Ovary (tissue), 3 donors: Measurements from ENCODE around the gene AFF4.
"Not testable (repeated sequence)": the region's sequence is repeated elsewhere in the genome, so short reads cannot be mapped to it uniquely, and the experiment has no call there.

ENCODE experiments used
- EP300 ChIP-seq: sonication (generic); formaldehyde crosslinking; IDR thresholded peaks from one replicate; pipeline ENCODE4 v1.6.1; 2017; ENCODE audit warnings: antibody characterized with exemption
- TF ChIP-seq, protein P1 (sequence below), 3 donors: fragments of 450-650 bp in 2 of 3; fragments of 200-600 bp in 1 of 3; IDR thresholded peaks; one replicate each; pipeline versions ENCODE4 v1.5.1 to v1.8.0; 2016 to 2022; ENCODE audit warnings: antibody characterized with exemption in 3 of 3, mild to moderate bottlenecking in 1 of 3
- donor health status: DM: no; HTN: no; CAD: no.

- TF ChIP-seq, protein P1, sequence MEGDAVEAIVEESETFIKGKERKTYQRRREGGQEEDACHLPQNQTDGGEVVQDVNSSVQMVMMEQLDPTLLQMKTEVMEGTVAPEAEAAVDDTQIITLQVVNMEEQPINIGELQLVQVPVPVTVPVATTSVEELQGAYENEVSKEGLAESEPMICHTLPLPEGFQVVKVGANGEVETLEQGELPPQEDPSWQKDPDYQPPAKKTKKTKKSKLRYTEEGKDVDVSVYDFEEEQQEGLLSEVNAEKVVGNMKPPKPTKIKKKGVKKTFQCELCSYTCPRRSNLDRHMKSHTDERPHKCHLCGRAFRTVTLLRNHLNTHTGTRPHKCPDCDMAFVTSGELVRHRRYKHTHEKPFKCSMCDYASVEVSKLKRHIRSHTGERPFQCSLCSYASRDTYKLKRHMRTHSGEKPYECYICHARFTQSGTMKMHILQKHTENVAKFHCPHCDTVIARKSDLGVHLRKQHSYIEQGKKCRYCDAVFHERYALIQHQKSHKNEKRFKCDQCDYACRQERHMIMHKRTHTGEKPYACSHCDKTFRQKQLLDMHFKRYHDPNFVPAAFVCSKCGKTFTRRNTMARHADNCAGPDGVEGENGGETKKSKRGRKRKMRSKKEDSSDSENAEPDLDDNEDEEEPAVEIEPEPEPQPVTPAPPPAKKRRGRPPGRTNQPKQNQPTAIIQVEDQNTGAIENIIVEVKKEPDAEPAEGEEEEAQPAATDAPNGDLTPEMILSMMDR (IDR thresholded peaks at IDR 0.05) = not testable (repeated sequence)
- not testable (repeated sequence) for TF ChIP-seq EP300
Measured at GRCh38 chr5:132945315-132945714, 18.1 kb downstream of the AFF4 start.
